HepG2 (cell line): ENCODE measurements around the gene SLC16A5. TPM values are rescaled to one million over a fixed set of nuclear protein-coding genes. Genes with fewer than 3 reads are reported as not detected.

ENCODE experiments used
- ATF7 ChIP-seq, 2 experiments: fragments of 450-650 bp in 1 of 2; sonication (generic) in 1 of 2; formaldehyde crosslinking in 1 of 2; IDR thresholded peaks; 2 replicates each; pipeline versions ENCODE4 v1.4.0 to v1.6.1; 2016 to 2020; ENCODE audit warnings: antibody characterized with exemption in 1 of 2, mild to moderate bottlenecking in 1 of 2, missing genetic modification reagents in 1 of 2
- MEF2D ChIP-seq: sonication (generic); formaldehyde crosslinking; IDR thresholded peaks from 2 replicates; pipeline ENCODE4 v1.5.1; 2020; ENCODE audit warnings: mild to moderate bottlenecking, missing genetic modification reagents
- ZNF577 ChIP-seq: sonication (generic); formaldehyde crosslinking; IDR thresholded peaks from 2 replicates; pipeline ENCODE4 v1.4.0; 2020; ENCODE audit warnings: mild to moderate bottlenecking, low read depth, missing genetic modification reagents, borderline replicate concordance
- polyA plus RNA-seq, 8 experiments: library from polyadenylated mRNA; depleted of rRNA in 3 of 8; stranded (reverse) in 7 of 8; unstranded in 1 of 8; fragments of >200 nt; fragmentation: Illumina TruSeq in 4 of 8; extraction: Trizol in 4 of 8; gene quantifications; 2 replicates each; pipeline versions ENCODE4 v1.2.1 to v1.2.3, GENCODE V29; 2011 to 2016; ENCODE audit warnings: low read depth in 4 of 8, missing spikeins in 1 of 8, mixed read lengths in 1 of 8; ENCODE audit not compliant: insufficient read depth in 1 of 8
- small RNA-seq, 3 experiments: library from RNA; depleted of rRNA; stranded (forward); fragments of <200 nt; gene quantifications; one replicate each; pipeline ENCODE3, GENCODE V24; 2012; ENCODE audit warnings: low read depth in 2 of 3, low replicate concordance in 1 of 3; ENCODE audit not compliant: insufficient read length in 3 of 3, insufficient read depth in 2 of 3
- total RNA-seq, 5 experiments: library from RNA; depleted of rRNA; stranded (reverse); fragments of >200 nt; fragmentation: Illumina TruSeq; extraction: Trizol; gene quantifications; 2 replicates each; pipeline ENCODE4 v1.2.3, GENCODE V29; 2016; ENCODE audit warnings: low read depth in 1 of 5

SLC16A5 gene
- total and polyA plus RNA-seq, 2 of the 13 experiments (the other 11 are each of a cell fraction or from before 2014, with no cell fraction given) = 0.69 to 5.6 TPM

DNA sequence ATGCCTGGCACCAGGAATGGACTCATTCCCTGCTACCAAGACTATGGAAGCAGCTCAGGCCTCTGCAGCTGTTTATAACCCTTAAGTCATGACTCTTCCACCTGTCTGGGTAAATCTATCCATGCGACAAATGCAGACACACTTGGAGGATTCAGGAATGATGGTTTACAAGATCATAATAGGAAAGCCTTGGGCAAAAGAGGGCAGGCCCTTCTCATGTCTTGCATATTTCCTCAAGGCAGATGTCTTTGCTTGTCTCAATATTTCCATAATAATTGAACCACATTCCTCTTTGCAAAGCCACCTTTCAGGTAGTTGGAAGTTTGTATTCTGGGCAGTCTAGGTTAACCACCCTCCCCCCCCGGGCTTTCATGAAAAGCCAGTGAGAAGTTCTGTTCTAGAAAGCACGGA is 67.4 kb downstream of the SLC16A5 start (continued):
- TF ChIP-seq ATF7 (IDR thresholded peaks at IDR 0.05) (no peak), ATF7 (CRISPR knock-in tag; IDR thresholded peaks at IDR 0.05) (no peak), ZNF577 (CRISPR knock-in tag) (no peak), MEF2D (CRISPR knock-in tag) (0 out of 2 replicates have a peak, but pooled peaks have one; percentile 8)
- TF ChIP-seq, all 625 proteins: peak for 3

Small RNAs within 50 kb of the gene (small RNA-seq; reads per million reads assigned to genes)
- gene AC111186.1 = 0 reads per million in 3 experiments
- gene RF00019 = 0 reads per million in 3 experiments
- 0 reads per million in 3 experiments for gene RN7SL573P

Other genes with a start within 250 kb of the SLC16A5 start
- 0.11 TPM in 1 of 2 replicates, not detected in the other for gene GRIN2C, start 228.1 kb upstream of the SLC16A5 start, total RNA-seq (2016; rRNA removed; fragmentation: Illumina TruSeq; extraction: Trizol)
- 0.03 and 0.07 TPM in 2 replicates for gene GRIN2C, start 228.1 kb upstream of the SLC16A5 start, polyA plus RNA-seq (2011; rRNA removed)
- 99.0 and 116 TPM in 2 replicates for gene FDXR, start 215.0 kb upstream of the SLC16A5 start, total RNA-seq (2016; rRNA removed; fragmentation: Illumina TruSeq; extraction: Trizol)
- 23.4 and 27.7 TPM in 2 replicates for gene FDXR, start 215.0 kb upstream of the SLC16A5 start, polyA plus RNA-seq (2011; rRNA removed)
- gene FADS6, start 194.3 kb upstream of the SLC16A5 start, total RNA-seq (2016; rRNA removed; fragmentation: Illumina TruSeq; extraction: Trizol) = 0.11 TPM in 1 of 2 replicates, not detected in the other
- gene FADS6, start 194.3 kb upstream of the SLC16A5 start, polyA plus RNA-seq (2011; rRNA removed) = 0.11 and 0.20 TPM in 2 replicates
- gene USH1G, start 164.7 kb upstream of the SLC16A5 start, total RNA-seq (2016; rRNA removed; fragmentation: Illumina TruSeq; extraction: Trizol) = 0.04 TPM in 1 of 2 replicates, not detected in the other
- gene USH1G, start 164.7 kb upstream of the SLC16A5 start, polyA plus RNA-seq (2011; rRNA removed) = not detected in 2 replicates
- gene OTOP2, start 163.7 kb upstream of the SLC16A5 start, total RNA-seq (2016; rRNA removed; fragmentation: Illumina TruSeq; extraction: Trizol) = not detected in 2 replicates
- gene OTOP2, start 163.7 kb upstream of the SLC16A5 start, polyA plus RNA-seq (2011; rRNA removed) = not detected in 2 replicates
- not detected in 2 replicates for gene OTOP3, start 152.1 kb upstream of the SLC16A5 start, total RNA-seq (2016; rRNA removed; fragmentation: Illumina TruSeq; extraction: Trizol)
- not detected in 2 replicates for gene OTOP3, start 152.1 kb upstream of the SLC16A5 start, polyA plus RNA-seq (2011; rRNA removed)
- 1.7 and 2.1 TPM in 2 replicates for gene HID1, start 115.2 kb upstream of the SLC16A5 start, total RNA-seq (2016; rRNA removed; fragmentation: Illumina TruSeq; extraction: Trizol)
- 10.6 and 17.1 TPM in 2 replicates for gene HID1, start 115.2 kb upstream of the SLC16A5 start, polyA plus RNA-seq (2011; rRNA removed)
- gene CDR2L, start 100.3 kb upstream of the SLC16A5 start, total RNA-seq (2016; rRNA removed; fragmentation: Illumina TruSeq; extraction: Trizol) = 1.9 and 2.1 TPM in 2 replicates
- 1.9 and 2.1 TPM in 2 replicates for gene CDR2L, start 100.3 kb upstream of the SLC16A5 start, polyA plus RNA-seq (2011; rRNA removed)
- 68.9 and 101 TPM in 2 replicates for gene MRPL58, start 75.3 kb upstream of the SLC16A5 start, total RNA-seq (2016; rRNA removed; fragmentation: Illumina TruSeq; extraction: Trizol)
- gene MRPL58, start 75.3 kb upstream of the SLC16A5 start, polyA plus RNA-seq (2011; rRNA removed) = 39.7 and 44.9 TPM in 2 replicates
- 428 and 565 TPM in 2 replicates for gene ATP5PD, start 41.0 kb upstream of the SLC16A5 start, total RNA-seq (2016; rRNA removed; fragmentation: Illumina TruSeq; extraction: Trizol)
- 151 and 158 TPM in 2 replicates for gene ATP5PD, start 41.0 kb upstream of the SLC16A5 start, polyA plus RNA-seq (2011; rRNA removed)
- gene KCTD2, start 40.7 kb upstream of the SLC16A5 start, total RNA-seq (2016; rRNA removed; fragmentation: Illumina TruSeq; extraction: Trizol) = 27.5 and 28.3 TPM in 2 replicates
- 32.6 and 35.2 TPM in 2 replicates for gene KCTD2, start 40.7 kb upstream of the SLC16A5 start, polyA plus RNA-seq (2011; rRNA removed)
- 4.2 and 4.4 TPM in 2 replicates for gene ARMC7, start 22.0 kb downstream of the SLC16A5 start, total RNA-seq (2016; rRNA removed; fragmentation: Illumina TruSeq; extraction: Trizol)
- gene ARMC7, start 22.0 kb downstream of the SLC16A5 start, polyA plus RNA-seq (2011; rRNA removed) = 3.9 and 5.1 TPM in 2 replicates
- gene NT5C, start 43.8 kb downstream of the SLC16A5 start, total RNA-seq (2016; rRNA removed; fragmentation: Illumina TruSeq; extraction: Trizol) = 31.4 and 48.6 TPM in 2 replicates
- 42.8 and 42.9 TPM in 2 replicates for gene NT5C, start 43.8 kb downstream of the SLC16A5 start, polyA plus RNA-seq (2011; rRNA removed)
- gene JPT1, start 66.6 kb downstream of the SLC16A5 start, total RNA-seq (2016; rRNA removed; fragmentation: Illumina TruSeq; extraction: Trizol) = 237 and 256 TPM in 2 replicates
- gene JPT1, start 66.6 kb downstream of the SLC16A5 start, polyA plus RNA-seq (2011; rRNA removed) = 32.1 and 43.3 TPM in 2 replicates
- gene SUMO2, start 95.0 kb downstream of the SLC16A5 start, total RNA-seq (2016; rRNA removed; fragmentation: Illumina TruSeq; extraction: Trizol) = 553 and 842 TPM in 2 replicates
- gene SUMO2, start 95.0 kb downstream of the SLC16A5 start, polyA plus RNA-seq (2011; rRNA removed) = 252 and 337 TPM in 2 replicates
- 122 and 124 TPM in 2 replicates for gene NUP85, start 117.7 kb downstream of the SLC16A5 start, total RNA-seq (2016; rRNA removed; fragmentation: Illumina TruSeq; extraction: Trizol)
- gene NUP85, start 117.7 kb downstream of the SLC16A5 start, polyA plus RNA-seq (2011; rRNA removed) = 79.4 and 89.1 TPM in 2 replicates
- 20.9 and 28.4 TPM in 2 replicates for gene GGA3, start 173.7 kb downstream of the SLC16A5 start, total RNA-seq (2016; rRNA removed; fragmentation: Illumina TruSeq; extraction: Trizol)
- gene GGA3, start 173.7 kb downstream of the SLC16A5 start, polyA plus RNA-seq (2011; rRNA removed) = 43.7 and 50.1 TPM in 2 replicates
- 162 and 184 TPM in 2 replicates for gene MRPS7, start 173.9 kb downstream of the SLC16A5 start, total RNA-seq (2016; rRNA removed; fragmentation: Illumina TruSeq; extraction: Trizol)
- gene MRPS7, start 173.9 kb downstream of the SLC16A5 start, polyA plus RNA-seq (2011; rRNA removed) = 94.2 and 97.0 TPM in 2 replicates
- 12.4 and 14.0 TPM in 2 replicates for gene MIF4GD, start 183.3 kb downstream of the SLC16A5 start, total RNA-seq (2016; rRNA removed; fragmentation: Illumina TruSeq; extraction: Trizol)
- 28.0 and 28.5 TPM in 2 replicates for gene MIF4GD, start 183.3 kb downstream of the SLC16A5 start, polyA plus RNA-seq (2011; rRNA removed)
- gene SLC25A19, start 201.5 kb downstream of the SLC16A5 start, total RNA-seq (2016; rRNA removed; fragmentation: Illumina TruSeq; extraction: Trizol) = 41.4 and 42.2 TPM in 2 replicates
- gene SLC25A19, start 201.5 kb downstream of the SLC16A5 start, polyA plus RNA-seq (2011; rRNA removed) = 24.4 and 27.7 TPM in 2 replicates